HEK293 (cell line): ENCODE results near the gene TMEM143.

ENCODE experiments used
- CTCF ChIA-PET: fragments of 350-600 bp; formaldehyde crosslinking; extraction: SDS; loops from one replicate; lab custom pipeline; 2021; ENCODE audit warnings: antibody characterized with exemption; lab: Yijun Ruan, JAX
- POLR2A ChIA-PET: fragments of 300-600 bp; formaldehyde crosslinking; extraction: SDS; loops from one replicate; lab custom pipeline; 2020; ENCODE audit warnings: antibody characterized with exemption, inconsistent platforms; lab: Yijun Ruan, JAX
- H3K27ac ChIP-seq: fragments of 200-500 bp; sonication (Bioruptor generic); 2 replicates; pipeline ENCODE4 v1.5.1; 2014; ENCODE audit warnings: low read depth, low read length, control low read depth, inconsistent platforms; ENCODE audit errors: extremely low read depth
- H3K36me3 ChIP-seq, 2 experiments: fragments of 200-500 bp in 1 of 2; sonication (Bioruptor generic) in 1 of 2; 1 replicate in 1 of 2; 2 replicates in 1 of 2; pipeline ENCODE4 v1.5.1; 2014 to 2017; ENCODE audit warnings: inconsistent platforms in 2 of 2, low read length in 2 of 2; ENCODE audit not compliant: control insufficient read depth in 2 of 2, insufficient read depth in 1 of 2
- H3K4me1 ChIP-seq: fragments of 200-500 bp; sonication (Bioruptor generic); 2 replicates; pipeline ENCODE4 v1.5.1; 2014; ENCODE audit warnings: mild to moderate bottlenecking, low read length, inconsistent platforms; ENCODE audit not compliant: control insufficient read depth, insufficient read depth
- H3K4me3 ChIP-seq: 2 replicates; pipeline ENCODE4 v1.5.1; 2011; ENCODE audit warnings: low read depth, mild to moderate bottlenecking, control low read depth, low read length, moderate library complexity
- H3K9me3 ChIP-seq: fragments of 200-500 bp; sonication (Bioruptor generic); 2 replicates; pipeline ENCODE4 v1.5.1; 2014; ENCODE audit warnings: low read depth, low read length, inconsistent platforms; ENCODE audit not compliant: control insufficient read depth, insufficient read depth
- BCL11B ChIP-seq: fragments of 450-650 bp; formaldehyde crosslinking; IDR thresholded peaks from 2 replicates; pipeline ENCODE4 v1.5.1; 2016; ENCODE audit warnings: low read depth, missing biosample characterization, missing genetic modification characterization
- HOXD13 ChIP-seq: sonication (generic); formaldehyde crosslinking; IDR thresholded peaks from 2 replicates; pipeline ENCODE4 v1.8.0; 2022; ENCODE audit warnings: missing genetic modification reagents, borderline replicate concordance
- PRDM4 ChIP-seq: fragments of 450-650 bp; formaldehyde crosslinking; IDR thresholded peaks from 2 replicates; pipeline ENCODE4 v1.5.1; 2017; ENCODE audit warnings: missing biosample characterization, missing genetic modification characterization
- RBAK ChIP-seq: fragments of 450-650 bp; formaldehyde crosslinking; IDR thresholded peaks from 2 replicates; pipeline ENCODE4 v1.5.1; 2016; ENCODE audit warnings: missing biosample characterization, missing genetic modification characterization
- SCRT1 ChIP-seq: fragments of 450-650 bp; formaldehyde crosslinking; IDR thresholded peaks from 2 replicates; pipeline ENCODE4 v1.5.1; 2016; ENCODE audit warnings: missing biosample characterization, missing genetic modification characterization, borderline replicate concordance
- ZBTB11 ChIP-seq: fragments of 450-650 bp; formaldehyde crosslinking; conservative IDR thresholded peaks from 2 replicates; pipeline ENCODE4 v1.5.1; 2016; ENCODE audit warnings: low read depth, missing biosample characterization, missing genetic modification characterization
- ZBTB21 ChIP-seq: fragments of 450-650 bp; formaldehyde crosslinking; IDR thresholded peaks from 2 replicates; pipeline ENCODE4 v1.5.1; 2017; ENCODE audit warnings: missing biosample characterization, missing genetic modification characterization
- ZBTB48 ChIP-seq: fragments of 450-650 bp; formaldehyde crosslinking; IDR thresholded peaks from 2 replicates; pipeline ENCODE4 v1.5.1; 2016; ENCODE audit warnings: missing biosample characterization, missing genetic modification characterization
- ZNF16 ChIP-seq: fragments of 450-650 bp; formaldehyde crosslinking; IDR thresholded peaks from 2 replicates; pipeline ENCODE4 v1.5.1; 2016; ENCODE audit warnings: low read depth, missing biosample characterization, missing genetic modification characterization
- ZNF169 ChIP-seq: fragments of 450-650 bp; formaldehyde crosslinking; IDR thresholded peaks from 2 replicates; pipeline ENCODE4 v1.5.1; 2016; ENCODE audit warnings: missing biosample characterization, missing genetic modification characterization
- ZNF18 ChIP-seq: fragments of 450-650 bp; formaldehyde crosslinking; IDR thresholded peaks from 2 replicates; pipeline ENCODE4 v1.5.1; 2016; ENCODE audit warnings: missing biosample characterization, missing genetic modification characterization
- ZNF214 ChIP-seq: fragments of 450-650 bp; formaldehyde crosslinking; IDR thresholded peaks from 2 replicates; pipeline ENCODE4 v1.5.1; 2017; ENCODE audit warnings: missing biosample characterization, mild to moderate bottlenecking, missing genetic modification characterization, borderline replicate concordance
- ZNF221 ChIP-seq: fragments of 450-650 bp; formaldehyde crosslinking; IDR thresholded peaks from 2 replicates; pipeline ENCODE4 v1.5.1; 2017; ENCODE audit warnings: missing biosample characterization, missing genetic modification characterization, borderline replicate concordance
- ZNF26 ChIP-seq: fragments of 450-650 bp; formaldehyde crosslinking; IDR thresholded peaks from 2 replicates; pipeline ENCODE4 v1.5.1; 2016; ENCODE audit warnings: missing biosample characterization, missing genetic modification characterization
- ZNF274 ChIP-seq, 2 experiments: fragments of 200-500 bp in 1 of 2; fragments of 450-650 bp in 1 of 2; sonication (Bioruptor generic) in 1 of 2; formaldehyde crosslinking in 1 of 2; IDR thresholded peaks; 2 replicates each; pipeline versions ENCODE4 v1.5.1 to v1.6.1; 2014 to 2016; ENCODE audit warnings: borderline replicate concordance in 1 of 2, inconsistent platforms in 1 of 2, low read length in 1 of 2, missing biosample characterization in 1 of 2, missing genetic modification characterization in 1 of 2
- ZNF280D ChIP-seq: fragments of 450-650 bp; formaldehyde crosslinking; IDR thresholded peaks from 2 replicates; pipeline ENCODE4 v1.5.1; 2016; ENCODE audit warnings: missing biosample characterization, missing genetic modification characterization
- ZNF335 ChIP-seq: fragments of 450-650 bp; formaldehyde crosslinking; conservative IDR thresholded peaks from 2 replicates; pipeline ENCODE4 v1.5.1; 2016; ENCODE audit warnings: missing biosample characterization, missing genetic modification characterization
- ZNF610 ChIP-seq: fragments of 450-650 bp; formaldehyde crosslinking; IDR thresholded peaks from 2 replicates; pipeline ENCODE4 v1.5.1; 2016; ENCODE audit warnings: missing biosample characterization, missing genetic modification characterization, borderline replicate concordance
- ZNF658 ChIP-seq: fragments of 450-650 bp; formaldehyde crosslinking; IDR thresholded peaks from 2 replicates; pipeline ENCODE4; 2016; ENCODE audit warnings: missing biosample characterization, missing genetic modification characterization
- ZNF776 ChIP-seq: fragments of 450-650 bp; formaldehyde crosslinking; IDR thresholded peaks from 2 replicates; pipeline ENCODE4 v1.5.0; 2017; ENCODE audit warnings: missing biosample characterization, missing genetic modification characterization, borderline replicate concordance

TMEM143 gene

GRCh38 chr19:48405010-48405659 is 41.4 kb upstream of the TMEM143 start (continued):
- TF ChIP-seq ZNF280D (tag by site-specific recombination) (no peak), ZNF18 (tag by site-specific recombination) (no peak), ZNF221 (tag by site-specific recombination) (no peak), ZNF658 (no peak), ZNF169 (tag by site-specific recombination) (no peak), PRDM4 (no peak), ZNF16 (no peak), SCRT1 (tag by site-specific recombination) (no peak), ZNF214 (tag by site-specific recombination) (no peak), ZNF776 (no peak), BCL11B (tag by site-specific recombination) (no peak)

GRCh38 chr19:48403606-48404005 is 39.9 kb upstream of the TMEM143 start:
- Histone ChIP-seq H3K9me3 (no peaks in the 10 kb centered on the region), H3K27ac (0 out of 2 replicates have a peak overlapping the region, but pooled peaks have one; percentile 5), H3K4me3 (no peak overlapping the region), H3K36me3 (no peaks in the 10 kb centered on the region), H3K4me1 (0 out of 2 replicates have a peak, but pooled peaks cover 2% of the 10 kb centered on the region)
- ChIA-PET CTCF (interaction anchor here (1.1 to 7.0 kb wide), 4 partner anchors 8 to 87 kb away, joined by 3 to 69 read pairs (median 6); partner anchors contain the start of gene KDELR1), POLR2A (interaction anchor here (0.7 to 1.9 kb wide), 3 partner anchors 12 to 301 kb away, joined by 3 to 6 read pairs (median 5); partner anchors contain the start of genes KDELR1, RPL18 and SPHK2)
- no peak for TF ChIP-seq ZBTB21 (tag by site-specific recombination)
- TF ChIP-seq HOXD13 (CRISPR knock-in tag), result no peak
- TF ChIP-seq ZBTB48 (tag by site-specific recombination), result peak; percentile 44; the same call in 1 of the 2 replicates
- TF ChIP-seq ZBTB11, result peak; percentile 42; the same call in 1 of the 2 replicates
- no peak for TF ChIP-seq RBAK (tag by site-specific recombination)
- peak; percentile 89 for TF ChIP-seq ZNF335 (tag by site-specific recombination)
- 0 out of 2 replicates have a peak, but pooled peaks have one; percentile 24 for TF ChIP-seq ZNF610 (tag by site-specific recombination)
- TF ChIP-seq ZNF26 (tag by site-specific recombination), result no peak
- TF ChIP-seq ZNF274 (IDR thresholded peaks at IDR 0.05; ENCODE audit: low read length), result no peak
- no peak for TF ChIP-seq ZNF274 (tag by site-specific recombination; IDR thresholded peaks at IDR 0.05; ENCODE audit: borderline replicate concordance)
